Glomerular visceral epithelial cell (primary cell): ENCODE results near the gene LRRC51.

ENCODE experiments used
- DNase-seq: peaks from one replicate; pipeline ENCODE4 v3.0.0-alpha.2; 2016; ENCODE audit errors: extremely low spot score

Gene LRRC51

GRCh38 chr11:72139500-72139899 lies 58.9 kb downstream of the LRRC51 start:
- no peak for DNase-seq

GRCh38 chr11:72140661-72141060 lies 60.0 kb downstream of the LRRC51 start:
- DNase-seq, result peak; percentile 87

GRCh38 chr11:72141066-72141465 lies 60.4 kb downstream of the LRRC51 start:
- DNase-seq, result peak; percentile 92

GRCh38 chr11:72142086-72142485 lies 61.4 kb downstream of the LRRC51 start:
- DNase-seq, result peak; percentile 50

GRCh38 chr11:72142543-72142942 lies 61.9 kb downstream of the LRRC51 start:
- DNase-seq, result peak; percentile 72

GRCh38 chr11:72144807-72145565 lies 64.3 kb downstream of the LRRC51 start:
- peak; percentile 88 for DNase-seq
